ENCODE measurements around the gene EFNA4. TPM values are rescaled to one million over a fixed set of nuclear protein-coding genes. Genes with fewer than 3 reads are reported as not detected.

The EFNA4 gene
- polyA plus RNA-seq, 1 donor (not counting 4 experiments of a cell fraction or from before 2014, with no cell fraction given): 7.6 TPM

- Histone ChIP-seq H3K9ac (ENCODE audit: control insufficient read depth, extremely low read depth, insufficient read depth, low read length) (no peak overlapping the region), H3K4me2 (ENCODE audit: control insufficient read depth, extremely low read depth, insufficient read depth, low read depth, low read length) (no peak overlapping the region), H3K27me3 (ENCODE audit: control insufficient read depth, extremely low read depth, insufficient read depth, low read length) (no peaks in the 10 kb centered on the region), H3K9me1 (ENCODE audit: control insufficient read depth, extremely low read depth, insufficient read depth, low read length) (peaks cover 3% of the 10 kb centered on the region), H2AFZ (ENCODE audit: control insufficient read depth, low read length) (no peak overlapping the region), H3K27ac (ENCODE audit: control insufficient read depth, insufficient read depth, low read length) (no peak overlapping the region), H3K4me3 (ENCODE audit: control insufficient read depth in 2 of 3, extremely low read depth in 1 of 3, insufficient read depth in 2 of 3, low read depth in 1 of 3, low read length in 3 of 3) (no peak overlapping the region), H3K36me3 (ENCODE audit: control insufficient read depth in 2 of 2, extremely low read depth in 1 of 2, insufficient read depth in 2 of 2, low read length in 2 of 2) (no peaks in the 10 kb centered on the region), H3K4me1 (ENCODE audit: control insufficient read depth, extremely low read depth, insufficient read depth, low read length) (peaks cover 31% of the 10 kb centered on the region), H3K79me2 (ENCODE audit: control insufficient read depth, insufficient read depth, low read length) (no peaks in the 10 kb centered on the region), H3K9me3 (ENCODE audit: control insufficient read depth, low read depth, low read length) (no peaks in the 10 kb centered on the region), H4K20me1 (ENCODE audit: control insufficient read depth, extremely low read depth, insufficient read depth, low read length) (no peaks in the 10 kb centered on the region)
- no peak for DNase-seq (ENCODE audit: low read depth, low spot score)
- no peak for FAIRE-seq
- dilution Hi-C loops (cut with MboI; ENCODE audit: extremely low pct_ligation_motif_present, low sequenced_read_pairs): no loop called here
- TF ChIP-seq, protein P1, sequence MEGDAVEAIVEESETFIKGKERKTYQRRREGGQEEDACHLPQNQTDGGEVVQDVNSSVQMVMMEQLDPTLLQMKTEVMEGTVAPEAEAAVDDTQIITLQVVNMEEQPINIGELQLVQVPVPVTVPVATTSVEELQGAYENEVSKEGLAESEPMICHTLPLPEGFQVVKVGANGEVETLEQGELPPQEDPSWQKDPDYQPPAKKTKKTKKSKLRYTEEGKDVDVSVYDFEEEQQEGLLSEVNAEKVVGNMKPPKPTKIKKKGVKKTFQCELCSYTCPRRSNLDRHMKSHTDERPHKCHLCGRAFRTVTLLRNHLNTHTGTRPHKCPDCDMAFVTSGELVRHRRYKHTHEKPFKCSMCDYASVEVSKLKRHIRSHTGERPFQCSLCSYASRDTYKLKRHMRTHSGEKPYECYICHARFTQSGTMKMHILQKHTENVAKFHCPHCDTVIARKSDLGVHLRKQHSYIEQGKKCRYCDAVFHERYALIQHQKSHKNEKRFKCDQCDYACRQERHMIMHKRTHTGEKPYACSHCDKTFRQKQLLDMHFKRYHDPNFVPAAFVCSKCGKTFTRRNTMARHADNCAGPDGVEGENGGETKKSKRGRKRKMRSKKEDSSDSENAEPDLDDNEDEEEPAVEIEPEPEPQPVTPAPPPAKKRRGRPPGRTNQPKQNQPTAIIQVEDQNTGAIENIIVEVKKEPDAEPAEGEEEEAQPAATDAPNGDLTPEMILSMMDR (optimal IDR thresholded peaks at IDR 0.05 in 1 of 3, IDR thresholded peaks at IDR 0.05 in 1 of 3, conservative IDR thresholded peaks at IDR 0.05 in 1 of 3; ENCODE audit: extremely low read depth in 1 of 3, insufficient read depth in 2 of 3, low read length in 3 of 3): no peak
- TF ChIP-seq EZH2 (IDR thresholded peaks at IDR 0.05; ENCODE audit: low read length): no peak
Observed at GRCh38 chr1:155035936-155036335, 27.6 kb upstream of the EFNA4 start.

DNA sequence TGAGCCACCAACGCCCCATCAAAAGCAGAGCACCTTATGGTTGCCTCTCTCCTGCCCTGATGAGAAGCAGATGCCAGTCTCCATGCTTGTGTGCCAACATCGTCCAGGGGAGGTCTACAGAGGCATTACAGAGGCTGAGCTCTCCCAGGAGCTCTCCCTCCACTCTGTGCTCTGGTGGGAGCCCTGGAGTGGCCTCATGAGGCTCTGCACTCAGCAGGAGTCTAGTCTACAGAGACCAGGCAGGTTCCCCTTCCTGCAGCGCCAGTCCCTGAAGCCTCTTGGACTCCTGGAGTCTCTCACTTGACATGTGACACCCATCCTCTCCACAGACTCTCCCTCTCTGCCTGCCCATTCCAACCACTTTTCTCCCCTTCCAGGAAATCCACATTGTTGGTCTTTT is 26.5 kb upstream of the EFNA4 start:
- H3K27me3 ChIP-seq (ENCODE audit: control insufficient read depth, extremely low read depth, insufficient read depth, low read length): no peaks in the 10 kb centered on the region
- peaks cover 3% of the 10 kb centered on the region for H3K9me1 ChIP-seq (ENCODE audit: control insufficient read depth, extremely low read depth, insufficient read depth, low read length)
- no peak for FAIRE-seq
- peaks cover 31% of the 10 kb centered on the region for H3K4me1 ChIP-seq (ENCODE audit: control insufficient read depth, extremely low read depth, insufficient read depth, low read length)
- H3K9me3 ChIP-seq (ENCODE audit: control insufficient read depth, low read depth, low read length): no peaks in the 10 kb centered on the region
- TF ChIP-seq, protein P1 (optimal IDR thresholded peaks at IDR 0.05 in 1 of 3, IDR thresholded peaks at IDR 0.05 in 1 of 3, conservative IDR thresholded peaks at IDR 0.05 in 1 of 3; ENCODE audit: extremely low read depth in 1 of 3, insufficient read depth in 2 of 3, low read length in 3 of 3): no peak
- no peak for TF ChIP-seq EZH2 (IDR thresholded peaks at IDR 0.05; ENCODE audit: low read length)
- DNase-seq (ENCODE audit: low read depth, low spot score): no peak
- dilution Hi-C loops (cut with MboI; ENCODE audit: extremely low pct_ligation_motif_present, low sequenced_read_pairs): no loop called here
- H3K4me3 ChIP-seq (ENCODE audit: control insufficient read depth in 2 of 3, extremely low read depth in 1 of 3, insufficient read depth in 2 of 3, low read depth in 1 of 3, low read length in 3 of 3): no peak overlapping the region
- no peaks in the 10 kb centered on the region for H3K79me2 ChIP-seq (ENCODE audit: control insufficient read depth, insufficient read depth, low read length)
- H3K4me2 ChIP-seq (ENCODE audit: control insufficient read depth, extremely low read depth, insufficient read depth, low read depth, low read length): no peak overlapping the region
- H2AFZ ChIP-seq (ENCODE audit: control insufficient read depth, low read length): no peak overlapping the region
- H4K20me1 ChIP-seq (ENCODE audit: control insufficient read depth, extremely low read depth, insufficient read depth, low read length): no peaks in the 10 kb centered on the region
- H3K27ac ChIP-seq (ENCODE audit: control insufficient read depth, insufficient read depth, low read length): no peak overlapping the region
- no peaks in the 10 kb centered on the region for H3K36me3 ChIP-seq (ENCODE audit: control insufficient read depth in 2 of 2, extremely low read depth in 1 of 2, insufficient read depth in 2 of 2, low read length in 2 of 2)
- H3K9ac ChIP-seq (ENCODE audit: control insufficient read depth, extremely low read depth, insufficient read depth, low read length): no peak overlapping the region

All from keratinocyte (primary cell).